Measurements from ENCODE around the gene UFSP2.

DNA sequence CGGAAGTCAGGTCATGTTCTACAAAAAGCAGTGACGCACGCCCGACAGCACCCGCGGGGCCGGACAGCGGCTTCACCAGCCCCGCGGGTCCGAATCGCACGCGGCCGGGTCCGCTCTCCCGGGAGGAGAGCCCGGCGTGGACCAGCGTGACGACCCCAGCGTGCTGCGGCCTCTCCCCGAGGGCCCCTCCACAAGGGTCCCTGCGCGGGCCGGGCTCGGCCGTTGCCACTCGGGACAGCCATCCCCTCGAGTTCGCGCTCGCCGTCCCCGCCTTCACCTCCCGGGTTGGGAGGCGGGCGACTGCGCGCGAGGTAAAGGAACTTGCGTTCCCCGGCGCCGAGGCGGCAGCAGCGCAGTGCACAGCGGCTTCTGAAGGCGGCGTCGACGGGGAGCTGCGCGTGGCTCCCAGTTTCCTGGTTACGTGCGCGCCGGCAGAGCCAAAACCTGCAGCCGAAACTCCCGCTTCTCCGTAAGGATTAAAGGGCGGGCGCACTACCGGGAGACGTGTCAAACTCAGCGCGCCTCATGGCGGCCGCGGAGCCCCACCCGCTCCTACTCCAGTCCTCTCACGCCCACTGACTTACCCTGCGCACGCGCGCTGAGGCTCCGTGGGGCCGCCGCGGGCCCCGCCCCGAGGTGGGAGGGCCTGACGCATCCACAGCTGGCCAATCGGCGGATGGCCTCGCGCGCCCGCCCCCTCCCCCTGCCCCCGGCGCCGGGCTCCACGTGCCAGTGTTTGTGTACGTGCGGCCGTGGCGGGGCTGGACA is 29.6 kb downstream of the UFSP2 start:
- TF ChIP-seq, protein P1, sequence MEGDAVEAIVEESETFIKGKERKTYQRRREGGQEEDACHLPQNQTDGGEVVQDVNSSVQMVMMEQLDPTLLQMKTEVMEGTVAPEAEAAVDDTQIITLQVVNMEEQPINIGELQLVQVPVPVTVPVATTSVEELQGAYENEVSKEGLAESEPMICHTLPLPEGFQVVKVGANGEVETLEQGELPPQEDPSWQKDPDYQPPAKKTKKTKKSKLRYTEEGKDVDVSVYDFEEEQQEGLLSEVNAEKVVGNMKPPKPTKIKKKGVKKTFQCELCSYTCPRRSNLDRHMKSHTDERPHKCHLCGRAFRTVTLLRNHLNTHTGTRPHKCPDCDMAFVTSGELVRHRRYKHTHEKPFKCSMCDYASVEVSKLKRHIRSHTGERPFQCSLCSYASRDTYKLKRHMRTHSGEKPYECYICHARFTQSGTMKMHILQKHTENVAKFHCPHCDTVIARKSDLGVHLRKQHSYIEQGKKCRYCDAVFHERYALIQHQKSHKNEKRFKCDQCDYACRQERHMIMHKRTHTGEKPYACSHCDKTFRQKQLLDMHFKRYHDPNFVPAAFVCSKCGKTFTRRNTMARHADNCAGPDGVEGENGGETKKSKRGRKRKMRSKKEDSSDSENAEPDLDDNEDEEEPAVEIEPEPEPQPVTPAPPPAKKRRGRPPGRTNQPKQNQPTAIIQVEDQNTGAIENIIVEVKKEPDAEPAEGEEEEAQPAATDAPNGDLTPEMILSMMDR (IDR thresholded peaks at IDR 0.05) = peak in 2 of 12 donors; percentile 10 to 17
- TF ChIP-seq POLR2A (IDR thresholded peaks at IDR 0.05) = peak in 1 of 2 donors; percentile 67

Data from heart left ventricle (tissue), 13 donors.